WTC11 (cell line): ENCODE measurements around the gene DMRTA1. TPM values are rescaled to one million over a fixed set of nuclear protein-coding genes. Genes with fewer than 3 reads are reported as not detected.

ENCODE experiments used
- ATAC-seq: fragments of 200-7000 bp; cut with Tn5 transposase; 2 replicates; pipeline ENCODE4 v1.10.0; 2021; ENCODE audit warnings: mild to moderate bottlenecking, moderate library complexity
- CTCF ChIA-PET: fragments of 300-600 bp; sonication (Branson Sonifier 250); formaldehyde crosslinking; loops from one replicate; lab custom pipeline; 2021; ENCODE audit warnings: antibody characterized with exemption; lab: Charles Lee
- POLR2A ChIA-PET: fragments of 350-600 bp; sonication (Branson Sonifier 250); formaldehyde crosslinking; loops from one replicate; lab custom pipeline; 2021; ENCODE audit warnings: antibody characterized with exemption; lab: Charles Lee
- DNase-seq: peaks from one replicate; pipeline ENCODE4 v3.0.0; 2021; ENCODE audit warnings: low spot score
- H3K27ac Mint-ChIP-seq: 2 replicates; pipeline ENCODE4 v1.8.0; 2021; ENCODE audit warnings: mixed read lengths
- H3K27me3 Mint-ChIP-seq: 2 replicates; pipeline ENCODE4 v1.8.0; 2021; ENCODE audit warnings: low read depth, mild to moderate bottlenecking, moderate library complexity, mixed read lengths
- H3K36me3 Mint-ChIP-seq: 2 replicates; pipeline ENCODE4 v1.8.0; 2021; ENCODE audit warnings: mixed read lengths
- H3K4me1 Mint-ChIP-seq: 2 replicates; pipeline ENCODE4 v1.8.0; 2022; ENCODE audit warnings: mixed read lengths
- H3K4me3 Mint-ChIP-seq: 2 replicates; pipeline ENCODE4 v1.8.0; 2021; ENCODE audit warnings: mild to moderate bottlenecking, moderate library complexity, mixed read lengths
- H3K9me3 Mint-ChIP-seq: 2 replicates; pipeline ENCODE4 v1.8.0; 2021; ENCODE audit warnings: mixed read lengths
- AFF4 ChIP-seq: sonication (generic); formaldehyde crosslinking; IDR thresholded peaks from 2 replicates; pipeline ENCODE4 v1.8.1; 2023; ENCODE audit warnings: mild to moderate bottlenecking, missing genetic modification reagents, borderline replicate concordance
- ARID4B ChIP-seq: sonication (generic); formaldehyde crosslinking; IDR thresholded peaks from 2 replicates; pipeline ENCODE4 v1.8.0; 2023; ENCODE audit warnings: missing genetic modification reagents, mild to moderate bottlenecking, borderline replicate concordance
- ATF1 ChIP-seq: sonication (generic); formaldehyde crosslinking; IDR thresholded peaks from 2 replicates; pipeline ENCODE4 v1.8.1; 2023; ENCODE audit warnings: mild to moderate bottlenecking, moderate library complexity, missing genetic modification reagents
- CREM ChIP-seq: sonication (generic); formaldehyde crosslinking; IDR thresholded peaks from 2 replicates; pipeline ENCODE4 v1.8.1; 2022; ENCODE audit warnings: mild to moderate bottlenecking, missing genetic modification reagents, moderate library complexity
- ETV6 ChIP-seq: sonication (generic); formaldehyde crosslinking; IDR thresholded peaks from 2 replicates; pipeline ENCODE4 v1.8.1; 2022; ENCODE audit warnings: mild to moderate bottlenecking, missing genetic modification reagents
- IRF1 ChIP-seq: sonication (generic); formaldehyde crosslinking; IDR thresholded peaks from 2 replicates; pipeline ENCODE4 v1.8.0; 2023; ENCODE audit warnings: missing genetic modification reagents
- MXD4 ChIP-seq: fragments of 250-450 bp; sonication (Bioruptor Pico); IDR thresholded peaks from 2 replicates; pipeline ENCODE4 v1.8.0; 2021; ENCODE audit warnings: mild to moderate bottlenecking, moderate library complexity, borderline replicate concordance
- NFYB ChIP-seq: sonication (generic); formaldehyde crosslinking; conservative IDR thresholded peaks from 2 replicates; pipeline ENCODE4 v1.8.0; 2022; ENCODE audit warnings: low read depth, missing genetic modification reagents
- NR1H2 ChIP-seq: sonication (generic); formaldehyde crosslinking; IDR thresholded peaks from 2 replicates; pipeline ENCODE4 v1.9.0; 2021; ENCODE audit warnings: mild to moderate bottlenecking, moderate library complexity, missing genetic modification reagents
- PREB ChIP-seq: sonication (generic); formaldehyde crosslinking; IDR thresholded peaks from 2 replicates; pipeline ENCODE4 v1.8.1; 2022; ENCODE audit warnings: mild to moderate bottlenecking, missing genetic modification reagents, moderate library complexity, borderline replicate concordance
- ZBTB21 ChIP-seq: sonication (generic); formaldehyde crosslinking; IDR thresholded peaks from 2 replicates; pipeline ENCODE4 v1.8.1; 2023; ENCODE audit warnings: mild to moderate bottlenecking, missing genetic modification reagents, borderline replicate concordance
- total RNA-seq: library from RNA; stranded (reverse); gene quantifications from 3 replicates; pipeline ENCODE4 v1.2.3, GENCODE V29; 2021
- TF ChIP-seq, protein P1 (sequence below): sonication (generic); formaldehyde crosslinking; IDR thresholded peaks from 2 replicates; pipeline ENCODE4 v1.8.1; 2023; ENCODE audit warnings: mild to moderate bottlenecking, missing genetic modification reagents
- TF ChIP-seq, protein P2 (sequence below): sonication (generic); formaldehyde crosslinking; IDR thresholded peaks from 2 replicates; pipeline ENCODE4 v1.8.1; 2022; ENCODE audit warnings: missing genetic modification reagents, borderline replicate concordance
- TF ChIP-seq, protein P3 (sequence below): fragments of 200-600 bp; IDR thresholded peaks from 2 replicates; pipeline ENCODE4 v1.8.0; 2022; ENCODE audit warnings: antibody characterized with exemption
- TF ChIP-seq, protein P4 (sequence below): sonication (generic); formaldehyde crosslinking; conservative IDR thresholded peaks from 2 replicates; pipeline ENCODE4 v1.8.1; 2023; ENCODE audit warnings: mild to moderate bottlenecking, low read depth, missing genetic modification reagents, moderate library complexity

DMRTA1 gene
- total RNA-seq, 1 experiment from 2014 or later = 2.4 TPM

- peak; percentile 39 for DNase-seq
- Mint-ChIP-seq H3K27me3 (no peaks in the 10 kb centered on the region), H3K36me3 (no peaks in the 10 kb centered on the region), H3K27ac (no peak overlapping the region), H3K4me3 (no peak overlapping the region), H3K4me1 (peaks cover 14% of the 10 kb centered on the region), H3K9me3 (no peaks in the 10 kb centered on the region)
- ATAC-seq = peak; percentile 29; the same call in 1 of the 2 replicates
- CTCF ChIA-PET = interaction anchor here (0.6 to 3.0 kb wide), 22 partner anchors 11 to 426 kb away, joined by 3 to 95 read pairs (median 4); no protein-coding TSS in a partner anchor
- no peak for TF ChIP-seq MXD4 (CRISPR knock-in tag)
- TF ChIP-seq, protein P1, sequence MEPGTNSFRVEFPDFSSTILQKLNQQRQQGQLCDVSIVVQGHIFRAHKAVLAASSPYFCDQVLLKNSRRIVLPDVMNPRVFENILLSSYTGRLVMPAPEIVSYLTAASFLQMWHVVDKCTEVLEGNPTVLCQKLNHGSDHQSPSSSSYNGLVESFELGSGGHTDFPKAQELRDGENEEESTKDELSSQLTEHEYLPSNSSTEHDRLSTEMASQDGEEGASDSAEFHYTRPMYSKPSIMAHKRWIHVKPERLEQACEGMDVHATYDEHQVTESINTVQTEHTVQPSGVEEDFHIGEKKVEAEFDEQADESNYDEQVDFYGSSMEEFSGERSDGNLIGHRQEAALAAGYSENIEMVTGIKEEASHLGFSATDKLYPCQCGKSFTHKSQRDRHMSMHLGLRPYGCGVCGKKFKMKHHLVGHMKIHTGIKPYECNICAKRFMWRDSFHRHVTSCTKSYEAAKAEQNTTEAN = no peak
- no peak for TF ChIP-seq CREM (CRISPR knock-in tag)
- TF ChIP-seq, protein P2, sequence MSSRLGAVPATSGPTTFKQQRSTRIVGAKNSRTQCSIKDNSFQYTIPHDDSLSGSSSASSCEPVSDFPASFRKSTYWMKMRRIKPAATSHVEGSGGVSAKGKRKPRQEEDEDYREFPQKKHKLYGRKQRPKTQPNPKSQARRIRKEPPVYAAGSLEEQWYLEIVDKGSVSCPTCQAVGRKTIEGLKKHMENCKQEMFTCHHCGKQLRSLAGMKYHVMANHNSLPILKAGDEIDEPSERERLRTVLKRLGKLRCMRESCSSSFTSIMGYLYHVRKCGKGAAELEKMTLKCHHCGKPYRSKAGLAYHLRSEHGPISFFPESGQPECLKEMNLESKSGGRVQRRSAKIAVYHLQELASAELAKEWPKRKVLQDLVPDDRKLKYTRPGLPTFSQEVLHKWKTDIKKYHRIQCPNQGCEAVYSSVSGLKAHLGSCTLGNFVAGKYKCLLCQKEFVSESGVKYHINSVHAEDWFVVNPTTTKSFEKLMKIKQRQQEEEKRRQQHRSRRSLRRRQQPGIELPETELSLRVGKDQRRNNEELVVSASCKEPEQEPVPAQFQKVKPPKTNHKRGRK (CRISPR knock-in tag) = no peak
- no peak for TF ChIP-seq ZBTB21
- TF ChIP-seq, protein P3, sequence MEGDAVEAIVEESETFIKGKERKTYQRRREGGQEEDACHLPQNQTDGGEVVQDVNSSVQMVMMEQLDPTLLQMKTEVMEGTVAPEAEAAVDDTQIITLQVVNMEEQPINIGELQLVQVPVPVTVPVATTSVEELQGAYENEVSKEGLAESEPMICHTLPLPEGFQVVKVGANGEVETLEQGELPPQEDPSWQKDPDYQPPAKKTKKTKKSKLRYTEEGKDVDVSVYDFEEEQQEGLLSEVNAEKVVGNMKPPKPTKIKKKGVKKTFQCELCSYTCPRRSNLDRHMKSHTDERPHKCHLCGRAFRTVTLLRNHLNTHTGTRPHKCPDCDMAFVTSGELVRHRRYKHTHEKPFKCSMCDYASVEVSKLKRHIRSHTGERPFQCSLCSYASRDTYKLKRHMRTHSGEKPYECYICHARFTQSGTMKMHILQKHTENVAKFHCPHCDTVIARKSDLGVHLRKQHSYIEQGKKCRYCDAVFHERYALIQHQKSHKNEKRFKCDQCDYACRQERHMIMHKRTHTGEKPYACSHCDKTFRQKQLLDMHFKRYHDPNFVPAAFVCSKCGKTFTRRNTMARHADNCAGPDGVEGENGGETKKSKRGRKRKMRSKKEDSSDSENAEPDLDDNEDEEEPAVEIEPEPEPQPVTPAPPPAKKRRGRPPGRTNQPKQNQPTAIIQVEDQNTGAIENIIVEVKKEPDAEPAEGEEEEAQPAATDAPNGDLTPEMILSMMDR = peak; percentile 68; the same call in 1 of the 2 replicates
- TF ChIP-seq IRF1 (CRISPR knock-in tag) = no peak
- POLR2A ChIA-PET = no interaction called here
Observed at GRCh38 chr9:22452415-22453010, 5.9 kb downstream of the DMRTA1 start.

DNA sequence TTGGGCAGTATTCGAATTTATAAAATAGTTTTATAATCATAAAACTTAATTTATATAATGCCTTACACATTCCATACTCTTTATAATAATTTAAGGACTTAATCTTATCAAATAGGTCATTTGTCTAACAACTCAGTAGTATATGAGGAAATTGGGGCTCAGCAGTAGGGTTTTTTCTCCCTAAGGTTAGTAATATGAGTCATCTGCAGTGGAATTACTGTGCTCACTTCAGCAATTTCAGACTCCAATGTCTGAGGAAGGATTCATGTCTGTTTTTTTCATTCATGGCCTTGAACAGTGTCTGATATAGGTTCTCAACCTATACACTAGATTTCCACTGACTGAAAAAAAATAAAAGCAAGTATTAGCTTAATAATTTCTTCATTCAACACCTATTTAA, 7.4 kb downstream of the DMRTA1 start:
- no peak overlapping the region for H3K4me3 Mint-ChIP-seq

More for the DNA sequence above, 7.4 kb downstream of the DMRTA1 start:
- Mint-ChIP-seq H3K36me3 (no peaks in the 10 kb centered on the region), H3K27ac (no peak overlapping the region), H3K4me1 (peaks cover 3% of the 10 kb centered on the region), H3K9me3 (no peaks in the 10 kb centered on the region), H3K27me3 (no peaks in the 10 kb centered on the region)
- POLR2A ChIA-PET = no interaction called here
- no peak for ATAC-seq
- CTCF ChIA-PET = interaction anchor here (2.4 kb wide), 1 partner anchor 147 kb away, joined by 14 read pairs; no protein-coding TSS in a partner anchor
- TF ChIP-seq NR1H2 (CRISPR knock-in tag) (no peak), ATF1 (CRISPR knock-in tag) (no peak), ARID4B (CRISPR knock-in tag) (no peak), PREB (no peak), AFF4 (no peak), CREM (CRISPR knock-in tag) (no peak), NFYB (no peak), ETV6 (CRISPR knock-in tag) (no peak)
- TF ChIP-seq, protein P4, sequence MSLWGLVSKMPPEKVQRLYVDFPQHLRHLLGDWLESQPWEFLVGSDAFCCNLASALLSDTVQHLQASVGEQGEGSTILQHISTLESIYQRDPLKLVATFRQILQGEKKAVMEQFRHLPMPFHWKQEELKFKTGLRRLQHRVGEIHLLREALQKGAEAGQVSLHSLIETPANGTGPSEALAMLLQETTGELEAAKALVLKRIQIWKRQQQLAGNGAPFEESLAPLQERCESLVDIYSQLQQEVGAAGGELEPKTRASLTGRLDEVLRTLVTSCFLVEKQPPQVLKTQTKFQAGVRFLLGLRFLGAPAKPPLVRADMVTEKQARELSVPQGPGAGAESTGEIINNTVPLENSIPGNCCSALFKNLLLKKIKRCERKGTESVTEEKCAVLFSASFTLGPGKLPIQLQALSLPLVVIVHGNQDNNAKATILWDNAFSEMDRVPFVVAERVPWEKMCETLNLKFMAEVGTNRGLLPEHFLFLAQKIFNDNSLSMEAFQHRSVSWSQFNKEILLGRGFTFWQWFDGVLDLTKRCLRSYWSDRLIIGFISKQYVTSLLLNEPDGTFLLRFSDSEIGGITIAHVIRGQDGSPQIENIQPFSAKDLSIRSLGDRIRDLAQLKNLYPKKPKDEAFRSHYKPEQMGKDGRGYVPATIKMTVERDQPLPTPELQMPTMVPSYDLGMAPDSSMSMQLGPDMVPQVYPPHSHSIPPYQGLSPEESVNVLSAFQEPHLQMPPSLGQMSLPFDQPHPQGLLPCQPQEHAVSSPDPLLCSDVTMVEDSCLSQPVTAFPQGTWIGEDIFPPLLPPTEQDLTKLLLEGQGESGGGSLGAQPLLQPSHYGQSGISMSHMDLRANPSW (CRISPR knock-in tag) = no peak
- TF ChIP-seq, all 79 proteins: peak for 0
- no peak for DNase-seq
